Fibroblast of the conjunctiva (primary cell): ENCODE measurements around the gene USP22.
"Not testable (repeated sequence)": the region's sequence is repeated elsewhere in the genome, so short reads cannot be mapped to it uniquely, and the experiment has no call there.

Experiments used
- DNase-seq: peaks from one replicate; pipeline ENCODE4 v3.0.0-alpha.2; 2010; ENCODE audit warnings: low read depth

Gene USP22

GRCh38 chr17:20988001-20988636, 54.7 kb downstream of the USP22 start:
- no peak for DNase-seq

GRCh38 chr17:20987511-20987910, 55.3 kb downstream of the USP22 start:
- DNase-seq, result no peak

- DNase-seq, result no peak
Observed at GRCh38 chr17:20986767-20987510, 55.9 kb downstream of the USP22 start.

- no peak for DNase-seq
Observed at GRCh38 chr17:20983359-20983637, 59.5 kb downstream of the USP22 start.

GRCh38 chr17:20982589-20983358, 60.0 kb downstream of the USP22 start:
- no peak for DNase-seq

GRCh38 chr17:20981046-20981920, 61.5 kb downstream of the USP22 start:
- no peak for DNase-seq

GRCh38 chr17:20979792-20980083, 63.1 kb downstream of the USP22 start:
- no peak for DNase-seq

- not testable (repeated sequence) for DNase-seq
Observed at GRCh38 chr17:20979007-20979791, 63.6 kb downstream of the USP22 start.

- not testable (repeated sequence) for DNase-seq
Observed at GRCh38 chr17:20977609-20978253, 65.1 kb downstream of the USP22 start.

GRCh38 chr17:20975566-20975965, 67.2 kb downstream of the USP22 start:
- no peak for DNase-seq

- DNase-seq, result no peak
Observed at GRCh38 chr17:20970329-20970728, 72.5 kb downstream of the USP22 start.

GRCh38 chr17:20968913-20969616, 73.7 kb downstream of the USP22 start:
- no peak for DNase-seq

GRCh38 chr17:20967776-20968175, 75.0 kb downstream of the USP22 start:
- DNase-seq, result no peak

- DNase-seq, result no peak
Observed at GRCh38 chr17:20966870-20967269, 75.9 kb downstream of the USP22 start.

GRCh38 chr17:20965492-20965891, 77.3 kb downstream of the USP22 start:
- no peak for DNase-seq

- DNase-seq, result peak; percentile 38
Observed at GRCh38 chr17:20961586-20961985, 81.2 kb downstream of the USP22 start.

GRCh38 chr17:20960871-20961270, 81.9 kb downstream of the USP22 start:
- DNase-seq, result no peak

GRCh38 chr17:20955427-20956323, 87.1 kb downstream of the USP22 start:
- DNase-seq, result no peak

- no peak for DNase-seq
Observed at GRCh38 chr17:20954794-20955193, 88.0 kb downstream of the USP22 start.
